Measurements from ENCODE around the gene PSMG2.

GRCh38 chr18:12699747-12700146 is 3.1 kb upstream of the PSMG2 start:
- TF ChIP-seq POLR2A (IDR thresholded peaks at IDR 0.05; ENCODE audit: low read depth): no peak
- TF ChIP-seq CTCF (IDR thresholded peaks at IDR 0.05): no peak
- TF ChIP-seq EP300 (IDR thresholded peaks at IDR 0.05): no peak
- no peak for TF ChIP-seq POLR2AphosphoS5 (IDR thresholded peaks at IDR 0.05)
